ENCODE results near the gene TM4SF20.

- no peak for TF ChIP-seq EZH2 (IDR thresholded peaks at IDR 0.05; ENCODE audit: low read length, missing control alignments)
- TF ChIP-seq, protein P1, sequence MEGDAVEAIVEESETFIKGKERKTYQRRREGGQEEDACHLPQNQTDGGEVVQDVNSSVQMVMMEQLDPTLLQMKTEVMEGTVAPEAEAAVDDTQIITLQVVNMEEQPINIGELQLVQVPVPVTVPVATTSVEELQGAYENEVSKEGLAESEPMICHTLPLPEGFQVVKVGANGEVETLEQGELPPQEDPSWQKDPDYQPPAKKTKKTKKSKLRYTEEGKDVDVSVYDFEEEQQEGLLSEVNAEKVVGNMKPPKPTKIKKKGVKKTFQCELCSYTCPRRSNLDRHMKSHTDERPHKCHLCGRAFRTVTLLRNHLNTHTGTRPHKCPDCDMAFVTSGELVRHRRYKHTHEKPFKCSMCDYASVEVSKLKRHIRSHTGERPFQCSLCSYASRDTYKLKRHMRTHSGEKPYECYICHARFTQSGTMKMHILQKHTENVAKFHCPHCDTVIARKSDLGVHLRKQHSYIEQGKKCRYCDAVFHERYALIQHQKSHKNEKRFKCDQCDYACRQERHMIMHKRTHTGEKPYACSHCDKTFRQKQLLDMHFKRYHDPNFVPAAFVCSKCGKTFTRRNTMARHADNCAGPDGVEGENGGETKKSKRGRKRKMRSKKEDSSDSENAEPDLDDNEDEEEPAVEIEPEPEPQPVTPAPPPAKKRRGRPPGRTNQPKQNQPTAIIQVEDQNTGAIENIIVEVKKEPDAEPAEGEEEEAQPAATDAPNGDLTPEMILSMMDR (conservative IDR thresholded peaks at IDR 0.05 in 1 of 2, IDR thresholded peaks at IDR 0.05 in 1 of 2; ENCODE audit: low read depth in 1 of 2, low read length in 2 of 2), result no peak
Measured at GRCh38 chr2:227335713-227336112, 43.4 kb downstream of the TM4SF20 start.
